Upper lobe of right lung (tissue), 1 donor: ENCODE data around the gene SNX1. TPM values are rescaled to one million over a fixed set of nuclear protein-coding genes. Genes with fewer than 3 reads are reported as not detected.

Experiments used
- ATAC-seq: fragments of 200-7000 bp; cut with Tn5 transposase; one replicate; pipeline ENCODE4 v1.9.1; 2020; ENCODE audit warnings: mild to moderate bottlenecking, moderate library complexity
- DNase-seq: peaks from one replicate; pipeline ENCODE4 v3.0.0-alpha.2; 2020
- H3K27ac ChIP-seq: fragments of 200-600 bp; one replicate; pipeline ENCODE4 v1.8.0; 2022
- H3K27me3 ChIP-seq: fragments of 200-600 bp; one replicate; pipeline ENCODE4 v1.8.0; 2022; ENCODE audit warnings: mild to moderate bottlenecking
- H3K36me3 ChIP-seq: fragments of 200-600 bp; one replicate; pipeline ENCODE4 v1.8.0; 2022
- H3K4me1 ChIP-seq: fragments of 200-600 bp; one replicate; pipeline ENCODE4 v1.8.0; 2022
- H3K4me3 ChIP-seq: fragments of 200-600 bp; one replicate; pipeline ENCODE4 v1.8.0; 2022; ENCODE audit warnings: mild to moderate bottlenecking
- H3K9me3 ChIP-seq: fragments of 200-600 bp; one replicate; pipeline ENCODE4 v1.8.0; 2022
- CTCF ChIP-seq: fragments of 200-600 bp; IDR thresholded peaks from one replicate; pipeline ENCODE4 v1.8.0; 2022; ENCODE audit warnings: antibody characterized with exemption
- intact Hi-C: fragments of 100-400 bp; cut with DNase I; formaldehyde crosslinking; loops from one replicate; pipeline ENCODE4 v1.11.0; 2022
- total RNA-seq: library from RNA; stranded (reverse); fragmentation: NEBNext Ultra II Directional; extraction: Animal tissue kit (Norgen Biotek cat#: 25700); gene quantifications from one replicate; pipeline ENCODE4 v1.2.1, GENCODE V29; 2021
- donor health status: DM: no; HTN: yes; CAD: no; lungs with severe emphysema.

The SNX1 gene
- total RNA-seq, 1 donor from 2014 or later = 162 TPM

- ATAC-seq = peak; percentile 90
- Histone ChIP-seq H3K4me1 (peaks cover 57% of the 10 kb centered on the region), H3K27ac (peak within 1 kb of the TSS; percentile 90), H3K36me3 (peaks cover 2% of the 10 kb centered on the region), H3K9me3 (no peaks in the 10 kb centered on the region), H3K4me3 (peak within 1 kb of the TSS; percentile 92), H3K27me3 (no peaks in the 10 kb centered on the region)
- DNase-seq = peak; percentile 94
- no peak for TF ChIP-seq CTCF
- intact Hi-C loops = no loop called here
Measured at GRCh38 chr15:64093627-64094417, 2.0 kb upstream of the SNX1 start, which contains the start of gene CIAO2A. Gene CIAO2A (minus strand): TSS chr15:64093838. CDS start chr15:64093768, 70 bp downstream.

- H3K36me3 ChIP-seq = no peaks in the 10 kb centered on the region
- no peak for TF ChIP-seq CTCF
- ATAC-seq (no peak), DNase-seq (no peak)
- no peaks in the 10 kb centered on the region for H3K9me3 ChIP-seq
- peak overlapping the region; percentile 98 for H3K4me3 ChIP-seq
- peak overlapping the region; percentile 92 for H3K27ac ChIP-seq
- peaks cover 64% of the 10 kb centered on the region for H3K4me1 ChIP-seq
- intact Hi-C loops = no loop called here
- no peaks in the 10 kb centered on the region for H3K27me3 ChIP-seq
Measured at GRCh38 chr15:64095431-64095794, 369 bp upstream of the SNX1 start.

- Histone ChIP-seq H3K9me3 (no peaks in the 10 kb centered on the region), H3K36me3 (no peaks in the 10 kb centered on the region), H3K4me1 (peaks cover 64% of the 10 kb centered on the region), H3K4me3 (peak overlapping the region; percentile 98), H3K27me3 (no peaks in the 10 kb centered on the region), H3K27ac (peak overlapping the region; percentile 92)
- DNase-seq (no peak), ATAC-seq (no peak)
- TF ChIP-seq CTCF = no peak
- intact Hi-C loops = no loop called here
Measured at GRCh38 chr15:64096668-64097384, 1.0 kb downstream of the SNX1 start.

- ATAC-seq = no peak
- H3K4me3 ChIP-seq = no peak overlapping the region
- intact Hi-C loops = no loop called here
- H3K27me3 ChIP-seq = no peaks in the 10 kb centered on the region
- no peak for DNase-seq
- H3K9me3 ChIP-seq = no peaks in the 10 kb centered on the region
- H3K4me1 ChIP-seq = peaks cover 62% of the 10 kb centered on the region
- H3K36me3 ChIP-seq = no peaks in the 10 kb centered on the region
- no peak overlapping the region for H3K27ac ChIP-seq
- no peak for TF ChIP-seq CTCF
Measured at GRCh38 chr15:64099379-64099778, 3.6 kb downstream of the SNX1 start.

- Histone ChIP-seq H3K27me3 (no peaks in the 10 kb centered on the region), H3K4me1 (peaks cover 56% of the 10 kb centered on the region), H3K36me3 (no peaks in the 10 kb centered on the region), H3K27ac (no peak overlapping the region), H3K9me3 (no peaks in the 10 kb centered on the region), H3K4me3 (no peak overlapping the region)
- intact Hi-C loops = no loop called here
- DNase-seq = no peak
- no peak for TF ChIP-seq CTCF
- peak; percentile 6 for ATAC-seq
Measured at GRCh38 chr15:64100958-64101357, 5.2 kb downstream of the SNX1 start.
